NOMO-1 treated with DMSO at 0.1 percent for 48 hours (cell line): ENCODE data around the gene JUNB.
A peak's percentile ranks its signal among the peaks of the same experiment; 100 is the strongest.

Experiments used
- DNase-seq: peaks from one replicate; lab custom pipeline; 2025; ENCODE audit not compliant: unreplicated experiment; lab: John Stamatoyannopoulos, UW

The JUNB gene

DNA sequence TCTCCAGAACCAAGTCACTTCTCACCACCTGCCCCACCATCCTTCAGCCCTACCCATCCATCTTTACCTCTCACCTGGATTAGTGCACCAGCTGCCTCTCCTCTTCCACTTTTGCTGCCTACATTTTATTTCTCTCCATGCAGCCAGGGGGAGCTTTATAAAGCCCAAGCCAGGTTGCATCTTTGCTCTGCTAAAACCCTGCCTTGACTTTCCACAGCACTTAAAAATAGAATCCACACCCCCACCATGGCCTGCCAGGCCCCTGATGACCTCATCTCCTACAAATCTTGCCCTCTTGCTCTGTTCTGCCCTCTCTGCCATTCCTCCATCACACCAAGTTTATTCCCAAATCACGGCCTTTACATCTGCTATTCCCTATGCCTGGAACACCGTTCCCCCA is 17.7 kb upstream of the JUNB start:
- no peak for DNase-seq

- DNase-seq = no peak
Measured at GRCh38 chr19:12774588-12775555, 16.4 kb upstream of the JUNB start, which contains the start of gene HOOK2. Gene HOOK2, minus strand, starts transcription at chr19:12775552. Its CDS starts 103 bp downstream, at chr19:12775449.

DNA sequence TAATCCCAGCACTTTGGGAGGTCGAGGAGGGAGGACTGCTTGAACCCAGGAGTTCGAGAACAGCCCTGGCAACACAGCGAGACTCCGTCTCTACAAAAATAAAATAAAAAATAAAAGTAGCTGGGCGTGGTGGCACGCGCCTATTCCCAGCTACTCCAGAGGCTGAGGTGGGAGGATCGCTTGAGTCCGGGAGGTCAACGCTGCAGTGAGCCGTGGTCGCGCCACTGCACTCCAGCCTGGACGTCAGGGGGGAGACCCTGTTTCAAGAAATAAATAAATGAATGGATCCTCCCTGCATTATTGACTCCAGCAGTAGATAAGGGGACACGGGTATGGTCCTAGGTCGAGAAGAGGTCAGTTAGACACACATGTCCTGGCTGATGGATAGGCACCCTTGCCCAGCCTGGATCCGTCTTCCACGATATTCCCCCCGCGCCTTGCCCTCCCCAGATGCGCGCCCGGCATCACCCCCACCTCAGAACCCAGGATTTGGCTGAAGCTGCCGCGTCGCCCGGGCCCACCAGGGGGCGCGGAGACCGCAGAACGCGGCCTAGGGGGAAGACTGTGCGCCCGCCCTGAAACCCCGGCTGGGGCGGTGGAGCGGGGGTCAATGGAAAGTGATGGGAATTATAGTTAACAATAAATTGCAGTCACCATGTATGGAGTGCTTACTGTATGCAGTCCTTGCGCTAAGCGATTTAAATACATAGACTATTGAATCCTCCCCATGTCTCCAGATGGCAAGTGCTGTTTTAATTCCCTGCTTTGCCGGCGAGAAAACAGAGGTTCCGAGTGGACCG is 13.9 kb upstream of the JUNB start:
- peak; percentile 71 for DNase-seq

DNA sequence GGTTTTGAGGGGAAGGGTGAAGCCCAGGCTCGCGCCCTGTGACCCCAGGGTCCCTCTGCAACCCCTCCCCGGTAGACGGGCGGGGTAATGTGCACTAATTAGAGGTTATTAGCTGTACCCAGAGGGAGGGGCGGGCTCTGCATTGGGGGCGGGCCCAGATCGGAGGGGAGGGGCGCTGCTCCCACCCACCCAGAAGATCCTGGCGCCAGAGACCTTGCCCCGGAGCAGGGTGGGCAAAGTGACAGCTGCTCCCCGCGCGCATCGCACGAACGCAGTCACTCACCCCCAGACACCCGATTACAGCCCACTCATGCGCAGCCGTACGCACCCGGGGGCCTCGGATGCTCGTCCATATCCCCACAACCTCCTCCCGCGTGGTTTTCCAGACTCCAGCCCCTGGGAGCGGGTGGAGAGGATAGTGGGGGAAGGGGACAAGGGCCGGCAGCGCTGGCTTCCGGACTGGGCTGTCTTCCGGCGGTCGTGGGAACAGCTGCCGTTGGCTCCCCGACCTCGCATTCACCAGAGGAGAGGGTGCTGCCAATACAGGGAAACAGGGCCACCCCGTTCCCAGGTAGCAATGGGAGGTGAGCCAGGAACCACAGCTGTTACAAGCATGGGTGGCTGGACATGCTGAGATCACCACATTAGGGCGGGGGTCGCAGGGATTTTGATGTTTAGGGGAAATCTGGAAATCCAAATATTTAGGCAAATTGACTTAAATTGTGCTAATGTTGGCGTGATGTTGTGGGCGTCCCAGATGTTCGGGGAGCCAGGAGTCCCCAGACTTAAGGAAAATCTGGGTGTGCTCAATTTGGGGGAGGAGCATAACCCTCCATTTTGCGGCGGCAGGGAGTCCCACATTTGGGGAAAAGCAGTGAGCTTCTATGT is 13.0 kb upstream of the JUNB start:
- DNase-seq = peak; percentile 32

DNA sequence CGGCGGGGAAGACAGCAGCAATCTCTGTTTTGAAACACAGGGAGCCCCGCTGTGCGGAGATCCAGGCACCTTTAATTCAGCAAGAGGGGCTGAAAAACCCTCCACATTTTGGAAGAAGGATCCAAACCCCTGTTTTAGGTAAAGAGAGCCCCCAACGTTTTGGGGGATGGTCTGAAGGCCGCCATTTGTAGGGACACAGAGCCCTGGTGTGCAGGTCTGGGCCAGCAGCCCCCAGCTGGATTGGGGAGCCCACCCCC is 12.5 kb upstream of the JUNB start:
- no peak for DNase-seq

- DNase-seq = peak; percentile 7
Measured at GRCh38 chr19:12779162-12779993, 11.9 kb upstream of the JUNB start.

- DNase-seq = no peak
Measured at GRCh38 chr19:12782174-12782423, 9.2 kb upstream of the JUNB start.

- DNase-seq = peak; percentile 57
Measured at GRCh38 chr19:12782424-12783290, 8.6 kb upstream of the JUNB start.

DNA sequence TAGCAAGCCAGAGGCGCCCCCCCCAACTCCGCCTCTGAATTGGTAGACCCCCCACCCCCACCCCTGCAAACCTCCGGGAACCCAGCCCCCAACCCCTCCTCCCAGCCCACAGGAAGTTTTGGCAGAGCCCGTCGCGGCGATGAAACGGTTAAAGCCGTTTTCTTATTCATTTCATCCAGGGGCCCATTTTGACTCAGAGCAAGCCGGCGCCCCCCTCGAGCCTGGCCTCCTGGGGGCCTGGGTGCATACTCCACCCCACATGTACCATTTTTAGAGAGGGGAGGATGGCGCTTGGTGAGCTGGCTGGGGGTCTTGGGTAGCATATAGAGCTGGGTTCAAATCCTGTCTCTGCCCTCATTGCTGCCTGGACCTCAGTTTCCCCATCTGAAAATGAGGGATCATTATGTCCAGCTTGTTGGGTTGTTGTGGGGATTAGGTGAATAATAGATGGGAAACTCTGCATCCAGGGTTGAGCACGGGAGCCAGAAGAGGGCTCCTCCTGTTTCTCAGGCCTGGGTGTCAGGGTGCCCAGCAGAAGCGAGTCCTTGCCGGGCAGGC is 7.9 kb upstream of the JUNB start:
- no peak for DNase-seq

DNA sequence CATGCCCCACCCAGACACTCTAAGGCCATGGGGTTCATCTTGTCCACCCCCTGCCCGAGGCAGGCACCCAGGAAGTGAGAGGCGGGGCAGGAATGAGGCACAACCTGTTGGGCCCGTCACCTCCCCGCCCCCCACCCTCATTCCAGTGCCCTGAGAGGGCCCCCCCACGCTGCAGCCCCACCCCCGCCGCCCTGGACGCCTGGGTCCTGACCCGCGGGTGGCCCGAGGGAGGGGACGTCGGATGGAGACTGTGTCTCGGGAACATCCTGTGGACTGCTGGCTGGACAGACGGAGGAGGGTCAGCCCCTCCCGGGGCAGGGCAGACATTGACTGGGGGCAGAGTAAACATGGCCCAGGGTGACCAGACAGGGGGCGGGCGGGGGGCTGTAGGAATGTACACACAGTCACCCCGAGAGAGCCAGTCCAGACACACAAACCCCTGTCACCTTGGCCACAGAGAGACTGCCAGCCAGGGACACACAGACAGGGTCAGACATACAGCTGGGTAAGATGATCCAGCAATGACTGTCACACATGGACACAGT is 7.4 kb upstream of the JUNB start:
- DNase-seq = no peak

DNA sequence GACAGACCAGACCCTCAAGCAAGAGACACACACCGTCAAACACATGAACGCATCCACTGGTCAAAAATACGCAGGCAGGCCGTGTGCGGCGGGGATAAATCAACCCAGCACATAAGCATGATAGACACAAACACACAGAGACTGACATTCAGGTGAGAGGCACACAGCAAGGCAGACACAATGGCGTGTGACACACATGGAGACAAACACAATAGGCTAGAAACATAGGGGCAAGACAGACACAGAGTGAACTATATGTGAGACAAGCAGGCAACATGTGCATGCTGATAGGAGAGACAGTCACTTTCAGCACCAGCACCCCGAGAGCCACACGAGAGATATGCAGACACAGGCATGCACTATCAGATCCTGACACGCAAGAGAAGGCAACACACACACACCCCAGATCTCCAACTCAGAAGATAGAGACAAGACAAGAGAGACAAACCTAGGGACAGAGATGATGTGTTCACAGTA is 6.9 kb upstream of the JUNB start:
- DNase-seq = no peak

- DNase-seq = peak; percentile 9
Measured at GRCh38 chr19:12784871-12785430, 6.3 kb upstream of the JUNB start.

GRCh38 chr19:12785431-12786031 is 5.8 kb upstream of the JUNB start:
- DNase-seq = peak; percentile 67

DNA sequence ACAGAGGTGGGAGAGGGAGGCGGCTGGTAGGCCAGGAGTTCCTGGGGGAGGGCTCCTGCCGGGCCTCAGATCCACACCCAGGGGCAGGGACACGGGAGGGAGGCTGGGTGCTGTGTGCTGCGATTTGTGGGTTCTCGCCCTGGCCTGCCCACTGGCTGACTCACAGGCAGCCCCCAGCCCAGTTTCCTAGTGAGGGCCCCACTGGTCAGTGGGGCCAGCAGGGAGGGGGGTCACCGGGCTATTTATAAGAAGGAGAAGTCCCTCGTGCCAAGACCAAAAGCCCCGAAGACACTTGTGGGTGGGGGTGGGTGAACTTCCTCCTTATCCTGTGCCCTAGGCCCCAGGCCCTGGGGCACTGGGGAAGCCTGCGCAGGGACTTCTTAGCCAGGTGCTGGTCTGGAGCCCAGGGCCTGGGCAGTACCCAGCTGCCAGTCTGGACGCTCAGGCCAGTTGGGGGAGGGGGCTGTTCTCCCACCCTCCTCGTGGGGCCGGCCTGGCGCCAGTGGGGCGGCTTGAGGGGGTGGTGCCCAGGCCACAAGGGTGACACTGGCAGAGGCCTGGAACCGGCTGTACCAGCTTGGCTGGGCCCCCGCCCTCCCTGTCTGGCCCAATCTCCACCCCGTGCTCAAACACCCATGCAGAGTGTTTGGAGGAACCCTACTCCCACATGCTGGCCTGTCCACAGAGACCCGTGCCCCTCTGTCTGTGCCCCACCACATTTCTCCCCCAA is 5.0 kb upstream of the JUNB start:
- DNase-seq = peak; percentile 67

DNA sequence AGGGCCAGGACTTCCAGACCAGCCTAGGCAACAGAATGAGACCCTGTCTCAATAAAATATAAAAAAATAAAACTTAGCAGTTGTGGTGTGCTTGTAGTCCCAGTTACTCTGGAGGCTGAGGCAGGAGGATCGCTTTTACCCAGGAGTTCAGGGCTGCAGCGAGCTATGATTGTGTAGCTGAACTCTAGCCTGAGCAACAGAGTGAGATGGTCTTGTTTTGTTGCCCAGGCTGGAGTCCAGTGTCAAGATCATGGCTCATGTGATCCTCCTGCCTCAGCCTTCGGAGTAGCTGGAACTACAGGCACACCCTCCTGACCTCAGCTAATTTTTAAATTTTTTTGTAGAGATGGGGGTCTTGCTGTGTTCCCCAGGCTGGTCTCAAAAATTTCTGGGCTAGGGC is 4.3 kb upstream of the JUNB start:
- no peak for DNase-seq

GRCh38 chr19:12787458-12787857 is 3.8 kb upstream of the JUNB start:
- DNase-seq = no peak

DNA sequence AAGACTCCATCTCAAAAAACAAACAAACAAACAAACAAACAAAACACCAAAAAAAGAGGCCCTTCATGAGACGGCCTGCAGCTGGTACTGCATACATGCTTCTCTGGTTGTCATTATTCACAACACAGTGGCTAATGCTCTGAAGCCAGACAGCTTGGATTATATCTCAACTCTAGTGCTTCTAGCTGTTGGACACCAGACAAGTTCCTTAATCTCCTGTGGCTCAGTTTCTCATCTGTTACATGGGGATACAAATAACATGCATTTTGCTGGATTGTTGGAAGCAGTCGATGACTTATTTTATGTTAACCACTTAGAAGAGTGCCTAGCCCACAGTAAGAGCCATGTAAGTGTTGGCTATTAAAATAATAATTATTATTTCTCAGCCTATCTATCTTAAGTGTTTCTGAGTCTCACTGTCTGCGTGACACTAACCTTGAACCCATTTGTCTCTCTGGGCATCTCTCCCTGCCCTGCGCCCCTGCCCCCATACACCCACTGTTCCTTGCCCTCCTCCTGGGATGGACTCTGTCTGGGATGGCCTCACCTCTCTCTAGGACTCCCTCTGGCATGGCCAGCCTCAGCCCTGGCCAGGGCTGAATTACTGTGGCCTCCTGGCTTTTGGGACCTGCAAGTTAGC is 3.1 kb upstream of the JUNB start:
- no peak for DNase-seq
